HG03196 (cell line): ENCODE results near the gene MAGED1.

ENCODE experiments used
- ATAC-seq: cut with Tn5 transposase; IDR thresholded peaks from one replicate; pipeline ENCODE4 v1.9.1; 2021; ENCODE audit not compliant: unreplicated experiment

The MAGED1 gene

GRCh38 chrX:51892921-51893745 lies at the start of gene MAGED1:
MAGED1 (plus strand) TSS chrX:51893623; CDS start chrX:51894305, 682 bp downstream.
- peak; percentile 62 for ATAC-seq

GRCh38 chrX:51847463-51847862 lies 46.0 kb upstream of the MAGED1 start:
- no peak for ATAC-seq

DNA sequence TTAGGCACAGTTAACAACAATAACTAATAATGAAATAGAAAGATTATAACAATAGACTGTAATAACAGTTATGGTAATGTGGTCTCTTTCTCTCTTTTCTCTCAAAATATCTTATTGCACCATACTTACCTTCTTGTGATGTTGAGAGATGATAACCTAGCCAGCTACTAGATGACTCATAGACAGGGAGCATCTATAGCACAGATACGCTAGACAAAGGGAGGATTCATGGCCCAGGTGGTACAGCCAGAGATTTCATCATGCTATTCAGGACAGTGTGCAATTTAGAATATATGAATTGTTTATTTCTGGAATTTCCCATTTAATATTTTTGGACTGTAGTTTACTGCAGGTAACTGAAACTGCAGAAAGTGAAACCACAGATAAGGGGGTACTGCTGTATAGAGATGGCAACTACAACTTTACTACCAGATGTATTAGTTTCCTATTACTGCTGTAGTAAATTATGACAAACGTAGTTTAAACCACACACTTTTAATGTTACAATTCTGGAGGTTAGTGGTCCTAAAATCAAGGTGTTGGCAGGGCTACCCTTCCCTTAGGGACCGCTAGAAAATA lies 41.8 kb upstream of the MAGED1 start:
- peak; percentile 84 for ATAC-seq

DNA sequence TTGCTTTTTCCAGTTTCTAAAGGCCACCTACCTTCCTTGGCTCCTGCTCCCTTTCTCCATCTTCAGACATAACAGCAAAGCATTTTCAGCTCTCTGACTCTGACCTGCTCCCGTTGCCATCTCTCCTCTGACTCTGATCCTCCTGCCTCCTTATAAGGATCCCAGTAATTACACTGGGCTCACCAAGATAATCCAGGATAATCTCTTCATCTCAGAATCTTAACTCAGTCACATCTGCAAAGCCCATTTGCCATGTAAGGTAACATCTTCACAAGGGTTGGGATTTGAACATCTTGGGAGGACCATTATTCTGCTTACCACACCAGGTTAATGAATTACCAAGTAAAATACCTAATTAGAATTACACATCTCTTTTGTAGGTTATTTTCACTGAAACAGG lies 41.3 kb upstream of the MAGED1 start:
- ATAC-seq = peak; percentile 14

DNA sequence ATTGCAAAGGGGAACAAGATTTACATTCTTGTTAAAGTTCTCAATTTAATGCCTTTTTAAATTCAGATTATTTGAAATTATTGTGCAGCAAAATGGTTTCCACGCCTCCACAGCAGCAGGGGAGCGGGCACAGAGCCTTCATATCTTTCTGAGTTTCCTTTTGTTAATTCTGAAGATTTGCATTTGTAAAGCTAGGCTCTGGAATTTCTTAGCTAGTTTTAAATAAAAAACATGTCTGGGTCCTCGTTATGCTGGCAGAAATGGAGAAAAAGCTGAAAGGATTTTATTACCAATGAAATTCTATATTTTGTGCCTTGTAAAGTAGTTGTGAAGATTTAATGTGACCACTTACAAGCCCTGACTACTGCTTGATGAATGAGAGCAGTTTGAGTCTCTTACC lies 40.8 kb upstream of the MAGED1 start:
- no peak for ATAC-seq

GRCh38 chrX:51853251-51853650 lies 40.2 kb upstream of the MAGED1 start:
- ATAC-seq = no peak

DNA sequence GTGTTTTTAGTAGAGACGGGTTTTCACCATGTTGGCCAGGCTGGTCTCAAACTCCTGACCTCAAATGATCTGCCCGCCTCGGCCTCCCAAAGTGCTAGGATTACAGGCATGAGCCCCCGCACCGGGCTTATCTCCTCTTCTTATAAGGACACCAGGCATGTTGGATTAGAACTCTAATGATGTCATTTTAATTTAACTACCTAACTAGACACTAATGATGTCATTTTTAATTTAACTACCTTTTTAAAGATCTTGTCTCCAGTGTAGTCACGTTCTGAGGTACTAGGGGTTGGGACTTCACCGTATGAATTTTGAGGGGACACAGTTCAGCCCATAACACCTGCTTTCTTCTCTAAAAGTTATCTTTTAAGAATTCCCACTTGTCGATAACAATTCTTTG lies 37.7 kb upstream of the MAGED1 start:
- no peak for ATAC-seq

DNA sequence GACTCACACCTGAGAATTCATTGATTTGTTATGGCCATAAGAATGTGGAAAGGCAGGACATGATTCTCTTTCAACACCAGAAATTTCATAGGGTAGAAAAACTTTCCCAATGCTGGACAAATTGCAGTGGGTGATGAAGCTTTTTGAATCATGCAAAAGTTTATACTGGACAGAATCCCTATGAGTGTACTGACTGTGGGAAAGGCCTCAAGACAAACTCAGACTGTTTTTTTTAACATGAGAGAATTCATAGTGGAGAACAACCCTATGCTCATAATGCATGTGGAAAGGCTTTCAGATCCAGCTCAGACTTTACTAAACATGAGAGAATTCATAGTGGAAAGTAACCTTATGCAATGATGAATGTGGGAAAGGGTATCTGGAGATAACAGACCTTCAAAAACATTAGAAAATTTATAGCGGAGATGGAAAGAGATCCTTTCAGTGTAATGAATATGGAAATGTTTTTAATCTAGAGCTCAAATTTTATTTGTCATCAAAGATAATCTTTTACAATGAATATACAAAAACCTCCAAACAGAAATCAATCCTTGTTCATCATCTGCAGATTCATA lies 36.2 kb upstream of the MAGED1 start:
- ATAC-seq = no peak

GRCh38 chrX:51860679-51861078 lies 32.7 kb upstream of the MAGED1 start:
- no peak for ATAC-seq

DNA sequence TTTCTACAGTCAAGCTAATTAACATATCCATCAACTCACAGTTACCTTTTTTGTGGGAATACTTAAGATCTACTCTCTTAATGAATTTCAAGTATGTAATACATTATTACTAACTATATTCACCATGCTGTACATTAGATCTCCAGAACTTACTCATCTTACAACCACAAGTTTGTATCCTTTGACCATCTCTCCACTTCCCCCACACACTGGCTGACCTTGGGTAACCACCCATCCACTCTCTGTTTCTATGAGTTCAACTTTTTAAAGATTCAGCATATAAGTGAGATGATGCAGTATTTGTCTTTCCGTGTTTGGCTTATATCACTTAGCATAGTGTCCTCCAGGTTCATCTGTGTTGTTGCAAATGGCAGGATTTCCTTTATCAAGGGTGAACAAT lies 30.5 kb upstream of the MAGED1 start:
- ATAC-seq = peak; percentile 71

- ATAC-seq = no peak
Measured at GRCh38 chrX:51866210-51866609, 27.2 kb upstream of the MAGED1 start.

DNA sequence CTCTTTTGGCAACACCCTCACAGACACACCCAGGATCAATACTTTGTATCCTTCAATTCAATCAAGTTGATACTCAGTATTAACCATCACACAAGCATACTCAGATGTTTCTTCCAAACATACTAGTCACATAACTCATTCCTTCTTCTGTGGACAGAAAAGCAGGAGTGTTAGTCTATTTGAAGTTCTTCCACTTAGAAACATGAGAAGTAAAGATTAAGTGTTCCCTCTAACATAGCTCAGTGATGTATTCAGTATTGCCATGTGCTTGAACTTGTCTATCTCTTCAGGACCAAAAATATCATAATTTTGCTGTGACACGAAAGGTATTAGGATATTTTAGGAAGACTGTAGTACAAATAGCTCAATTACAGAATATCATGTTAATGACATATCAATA lies 25.8 kb upstream of the MAGED1 start:
- no peak for ATAC-seq

DNA sequence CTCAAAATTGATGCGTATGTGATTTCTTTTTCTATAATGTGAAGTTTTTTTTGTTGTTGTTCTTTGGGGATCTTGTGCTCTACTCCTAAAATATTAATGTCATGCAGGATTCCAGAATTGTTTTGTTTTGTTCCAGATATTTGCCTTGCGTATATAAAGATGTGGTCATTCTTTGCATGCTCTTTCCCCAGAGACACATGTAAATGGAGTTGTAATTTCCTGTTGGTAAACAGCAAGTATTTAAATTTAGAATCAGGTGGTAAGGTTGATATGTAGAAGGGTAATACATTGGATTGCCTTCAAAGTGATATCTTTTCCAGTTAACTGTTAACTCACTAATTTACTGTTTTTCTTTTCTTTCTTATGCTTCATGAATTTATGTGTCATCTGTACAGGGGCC lies 23.1 kb upstream of the MAGED1 start:
- ATAC-seq = no peak

DNA sequence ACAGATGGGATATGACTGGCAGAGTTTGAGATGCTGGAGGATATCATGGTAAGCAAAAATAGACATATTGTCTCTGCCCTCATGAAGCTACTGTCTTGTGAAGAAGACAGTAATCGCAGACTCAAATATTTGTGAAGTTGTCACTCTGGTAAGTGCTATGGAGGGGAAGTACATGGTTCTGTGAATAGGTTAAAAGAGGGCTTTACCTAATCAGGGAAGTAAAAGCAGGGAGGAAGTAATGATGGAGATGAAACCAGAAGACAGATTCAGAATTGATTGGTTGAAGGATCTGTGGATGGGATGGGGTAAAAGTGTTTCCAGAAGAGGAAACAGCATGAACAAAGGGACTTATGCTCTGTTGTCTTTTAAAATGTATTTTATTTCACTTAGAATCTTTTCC lies 19.3 kb upstream of the MAGED1 start:
- ATAC-seq = no peak

DNA sequence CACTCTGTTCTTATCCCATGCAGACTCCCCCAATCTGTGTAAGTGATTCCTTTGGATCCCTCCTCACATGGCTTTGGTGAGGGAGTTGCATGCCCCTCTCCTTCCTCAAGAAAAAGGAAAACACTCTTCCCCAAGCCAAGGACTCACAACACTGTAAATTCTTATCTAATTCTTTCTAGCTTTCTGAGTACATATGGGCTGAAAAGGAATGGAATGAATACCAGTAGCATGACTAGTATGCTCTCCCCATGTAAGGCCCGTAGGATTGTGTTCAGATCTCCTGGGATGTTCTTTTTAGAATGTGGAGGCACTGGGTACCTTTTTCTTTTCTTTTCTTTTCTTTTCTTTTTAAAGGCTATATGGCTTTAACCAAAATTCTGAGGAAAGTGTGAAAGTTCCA lies 17.0 kb upstream of the MAGED1 start:
- no peak for ATAC-seq

DNA sequence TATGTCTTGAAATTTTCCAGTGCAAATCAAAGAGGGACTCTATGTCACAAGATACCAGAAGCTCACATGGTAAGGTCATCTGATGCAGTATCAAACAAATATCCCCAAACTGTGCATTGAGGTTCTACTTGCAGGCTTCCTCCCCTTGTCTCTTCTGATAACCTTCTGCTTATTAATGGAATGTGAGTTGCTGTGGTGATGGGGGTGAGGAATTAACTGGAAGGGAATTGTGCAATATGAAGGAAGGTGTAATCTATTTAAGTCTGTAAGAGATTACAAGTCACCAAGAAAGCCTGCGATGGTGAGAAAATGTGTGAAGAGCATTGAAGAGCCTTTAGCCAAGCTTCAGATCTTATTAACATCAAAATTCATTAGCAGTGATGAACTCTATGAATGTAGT lies 15.4 kb upstream of the MAGED1 start:
- ATAC-seq = no peak

DNA sequence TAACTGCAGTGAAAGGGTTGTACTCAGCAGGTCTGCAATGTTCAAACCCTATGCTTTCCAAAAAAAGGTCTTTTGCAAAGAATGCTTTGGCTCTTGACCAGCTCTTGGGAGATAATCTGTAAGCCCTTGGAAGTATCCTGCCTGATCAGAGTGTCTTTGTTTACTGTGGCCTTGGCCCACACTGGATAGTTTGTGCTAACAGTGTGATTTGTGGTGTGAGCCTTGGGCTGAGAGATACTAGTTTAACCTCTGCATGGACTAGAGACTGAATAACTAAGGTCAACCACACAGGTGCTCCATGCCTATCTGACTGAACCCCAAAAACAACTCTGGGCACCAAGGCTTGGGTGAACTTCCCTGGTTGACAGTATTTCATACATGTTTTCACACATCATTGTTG lies 3.6 kb upstream of the MAGED1 start:
- ATAC-seq = no peak

DNA sequence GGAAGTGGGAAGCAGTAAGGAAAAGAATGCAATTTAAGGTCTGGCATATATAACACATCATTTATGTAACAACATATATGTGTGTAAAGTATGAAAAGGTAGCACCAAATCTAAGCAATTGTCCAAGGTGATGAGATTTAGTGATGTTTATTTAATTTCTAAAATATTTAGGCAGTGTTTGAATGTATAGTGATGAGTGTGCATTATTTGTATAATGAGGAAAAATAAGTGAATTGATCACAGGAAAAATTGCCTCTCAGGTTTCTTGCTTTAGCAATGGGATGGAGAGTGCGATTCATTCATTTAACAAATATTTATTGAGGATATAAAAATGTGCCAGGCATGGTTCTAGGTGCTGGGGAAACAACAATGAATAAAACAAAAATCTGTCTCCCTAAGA lies 2.2 kb upstream of the MAGED1 start:
- no peak for ATAC-seq

GRCh38 chrX:51891821-51892551 lies 1.4 kb upstream of the MAGED1 start:
- ATAC-seq = peak; percentile 40

DNA sequence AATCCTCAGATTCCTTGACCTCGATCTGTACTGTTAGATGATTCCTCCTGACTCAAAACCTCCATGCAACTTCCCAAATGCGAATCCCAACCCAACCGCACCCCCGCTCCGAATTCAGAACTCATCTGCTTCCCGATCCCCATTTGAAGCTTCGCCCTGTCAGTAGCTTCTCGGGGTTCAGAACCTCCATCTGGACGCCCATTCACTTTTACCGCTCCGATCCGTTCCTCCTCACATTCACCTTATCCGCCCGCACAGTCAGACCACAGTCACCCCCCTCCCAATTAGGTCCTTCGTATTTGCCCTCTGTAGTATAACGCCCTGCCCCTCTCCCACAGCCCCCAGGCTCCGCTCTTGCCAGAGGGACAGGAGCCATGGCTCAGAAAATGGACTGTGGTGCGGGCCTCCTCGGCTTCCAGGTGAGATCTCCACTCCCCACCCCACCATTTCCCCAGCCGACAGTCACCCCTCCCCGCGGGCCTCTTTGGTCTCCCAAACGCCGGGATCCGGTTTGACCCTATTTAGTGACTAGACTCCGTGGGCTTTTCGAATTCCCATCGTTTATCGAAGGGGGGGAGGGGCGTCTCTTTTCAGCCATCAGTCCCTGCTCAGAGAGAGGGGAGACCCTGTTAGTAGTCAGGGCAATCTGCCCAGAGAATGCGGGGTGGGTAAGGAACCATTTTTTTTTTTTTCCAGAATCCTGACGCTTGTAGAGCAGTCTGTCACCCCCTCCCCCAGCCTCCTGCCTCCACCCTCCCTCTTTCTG lies 691 bp downstream of the MAGED1 start:
- no peak for ATAC-seq
